HCT116 (cell line): Measurements from ENCODE around the gene RAD21L1. TPM values are rescaled to one million over a fixed set of nuclear protein-coding genes. Genes with fewer than 3 reads are reported as not detected.

Experiments used
- ATAC-seq: fragments of 200-7000 bp; cut with Tn5 transposase; 2 replicates; pipeline ENCODE4 v1.9.1; 2020; ENCODE audit warnings: mild to moderate bottlenecking, moderate library complexity
- BruUV-seq: library from RNA; stranded (reverse); fragments of 400-500 nt; replicated peaks from 2 replicates; lab custom pipeline; 2021; lab: Mats Ljungman, UMichigan
- CTCF ChIA-PET: fragments of 300-600 bp; sonication (Branson Sonifier 250); formaldehyde crosslinking; loops from one replicate; lab custom pipeline; 2021; ENCODE audit warnings: antibody characterized with exemption; lab: Charles Lee
- POLR2A ChIA-PET: fragments of 300-600, 350-600 bp; sonication (Branson Sonifier 250); formaldehyde crosslinking; loops from one replicate; lab custom pipeline; 2021; ENCODE audit warnings: antibody characterized with exemption; lab: Charles Lee
- RAD21 ChIA-PET, 2 experiments: fragments of 300-600 bp; sonication (Branson Sonifier 250); formaldehyde crosslinking; loops; one replicate each; lab custom pipeline; 2023; ENCODE audit warnings: low total read pairs in 2 of 2; ENCODE audit not compliant: uncharacterized antibody in 2 of 2, unreplicated experiment in 2 of 2, low non-redundant PET in 1 of 2; lab: Charles Lee
- DNase-seq: peaks from one replicate; pipeline ENCODE4 v3.0.0-alpha.2; 2010; ENCODE audit warnings: low read depth, low spot score
- H2AFZ ChIP-seq: fragments of 200-600 bp; shearing (Covaris generic), sonication (generic); 2 replicates; pipeline ENCODE4 v1.6.1; 2017; ENCODE audit warnings: low read depth, mixed run types, mixed read lengths, antibody characterized with exemption, low read length; ENCODE audit not compliant: poor library complexity, severe bottlenecking
- H3K27ac ChIP-seq: 2 replicates; pipeline ENCODE4 v1.5.1; 2012; ENCODE audit warnings: low read depth, low read length
- H3K27me3 ChIP-seq: fragments of 200-600 bp; sonication (generic); 2 replicates; pipeline ENCODE4 v1.6.1; 2016; ENCODE audit warnings: mixed run types, low read length, mixed read lengths; ENCODE audit not compliant: insufficient read depth
- H3K36me3 ChIP-seq, 2 experiments: fragments of 200-500 bp in 1 of 2; fragments of 200-600 bp in 1 of 2; sonication (Bioruptor generic) in 1 of 2; sonication (generic) in 1 of 2; 2 replicates each; pipeline versions ENCODE4 v1.5.1 to v1.6.1; 2014 to 2016; ENCODE audit warnings: low read length in 2 of 2, inconsistent platforms in 1 of 2, mixed read lengths in 1 of 2, mixed run types in 1 of 2; ENCODE audit not compliant: insufficient read depth in 2 of 2, control insufficient read depth in 1 of 2
- H3K4me1 ChIP-seq, 2 experiments: fragments of 200-600 bp in 1 of 2; sonication (generic) in 1 of 2; 2 replicates each; pipeline versions ENCODE4 v1.5.1 to v1.6.1; 2012 to 2017; ENCODE audit warnings: low read length in 2 of 2, inconsistent platforms in 1 of 2, mild to moderate bottlenecking in 1 of 2, mixed read lengths in 1 of 2, mixed run types in 1 of 2, moderate library complexity in 1 of 2; ENCODE audit not compliant: insufficient read depth in 2 of 2, control insufficient read depth in 1 of 2
- H3K4me2 ChIP-seq: fragments of 200-600 bp; sonication (generic); 2 replicates; pipeline ENCODE4 v1.6.1; 2017; ENCODE audit warnings: mixed run types, low read length, mixed read lengths
- H3K4me3 ChIP-seq, 2 experiments: fragments of 200-600 bp in 1 of 2; sonication (generic) in 1 of 2; replicated peaks in 1 of 2; 2 replicates each; pipeline ENCODE4 v1.5.1; 2011 to 2016; ENCODE audit warnings: low read length in 2 of 2, control low read depth in 1 of 2, low read depth in 1 of 2, mild to moderate bottlenecking in 1 of 2, mixed read lengths in 1 of 2, mixed run types in 1 of 2
- H3K79me2 ChIP-seq: fragments of 200-600 bp; sonication (generic); 2 replicates; pipeline ENCODE4 v1.6.1; 2017; ENCODE audit warnings: mild to moderate bottlenecking, mixed run types, low read length, moderate library complexity, mixed read lengths; ENCODE audit not compliant: insufficient read depth
- H3K9ac ChIP-seq: fragments of 200-600 bp; sonication (generic); 2 replicates; pipeline ENCODE4 v1.6.1; 2016; ENCODE audit warnings: low read length, mixed read lengths
- H3K9me2 ChIP-seq: fragments of 200-600 bp; sonication (generic), shearing (Covaris generic); 2 replicates; pipeline ENCODE4 v1.6.1; 2017; ENCODE audit warnings: mixed run types, mild to moderate bottlenecking, moderate library complexity; ENCODE audit not compliant: insufficient read depth
- H3K9me3 ChIP-seq, 2 experiments: fragments of 200-500 bp in 1 of 2; fragments of 200-600 bp in 1 of 2; sonication (Bioruptor generic) in 1 of 2; sonication (generic) in 1 of 2; 2 replicates each; pipeline ENCODE4 v1.6.1; 2014 to 2017; ENCODE audit warnings: low read length in 2 of 2, mixed read lengths in 2 of 2, inconsistent platforms in 1 of 2, low read depth in 1 of 2, mild to moderate bottlenecking in 1 of 2, mixed run types in 1 of 2, moderate library complexity in 1 of 2; ENCODE audit not compliant: control insufficient read depth in 1 of 2, insufficient read depth in 1 of 2
- H4K20me1 ChIP-seq: fragments of 200-600 bp; sonication (generic), shearing (Covaris generic); 2 replicates; pipeline ENCODE4 v1.6.1; 2017; ENCODE audit warnings: mixed run types, mild to moderate bottlenecking, moderate library complexity; ENCODE audit not compliant: insufficient read depth
- EGR1 ChIP-seq: IDR thresholded peaks from 2 replicates; pipeline ENCODE4 v1.6.1; 2012; ENCODE audit warnings: low read depth
- EZH2 ChIP-seq: fragments of 200-600 bp; sonication (generic); IDR thresholded peaks from 2 replicates; pipeline ENCODE4 v1.6.1; 2017; ENCODE audit warnings: antibody characterized with exemption, mixed run types
- EZH2phosphoT487 ChIP-seq: fragments of 200-600 bp; IDR thresholded peaks from 2 replicates; pipeline ENCODE4 v1.6.1; 2018; ENCODE audit warnings: antibody characterized with exemption, borderline replicate concordance
- FOSL1 ChIP-seq: IDR thresholded peaks from 2 replicates; pipeline ENCODE4 v1.6.1; 2012; ENCODE audit warnings: low read depth
- REST ChIP-seq: IDR thresholded peaks from 2 replicates; pipeline ENCODE4 v1.6.1; 2012; ENCODE audit warnings: low read depth
- SRF ChIP-seq: IDR thresholded peaks from 2 replicates; pipeline ENCODE4 v1.6.1; 2012; ENCODE audit warnings: low read depth
- YY1 ChIP-seq: IDR thresholded peaks from 2 replicates; pipeline ENCODE4 v1.6.1; 2011; ENCODE audit warnings: low read length, low read depth, moderate library complexity, mild to moderate bottlenecking; ENCODE audit not compliant: insufficient replicate concordance; ENCODE audit errors: extremely low read depth
- ZFX ChIP-seq: fragments of 450-650 bp; IDR thresholded peaks from 2 replicates; pipeline ENCODE4 v1.6.1; 2017
- intact Hi-C: fragments of 100-400 bp; cut with micrococcal nuclease; formaldehyde crosslinking; loops from 2 replicates; pipeline ENCODE4 v1.10.0; 2022
- total RNA-seq: library from RNA; stranded (reverse); gene quantifications from one replicate; pipeline ENCODE4 v1.2.1, GENCODE V29; 2021; ENCODE audit not compliant: unreplicated experiment

Gene RAD21L1
- total RNA-seq, 1 experiment from 2014 or later: 0.17 TPM

- intact Hi-C loops: loop anchor here (10.0 kb wide), 1 partner anchor 367 kb away; no protein-coding TSS in a partner anchor
Measured at GRCh38 chr20:1182106-1182505, 43.7 kb upstream of the RAD21L1 start.

More at GRCh38 chr20:1182106-1182505, 43.7 kb upstream of the RAD21L1 start:
- H3K27me3 ChIP-seq: no peaks in the 10 kb centered on the region
- no peak overlapping the region for H3K4me2 ChIP-seq
- peaks cover 14 to 22% of the 10 kb centered on the region in 2 experiments; a peak in 3 of 4 replicates for H3K4me1 ChIP-seq
- ChIA-PET RAD21 (no interaction called here), CTCF (no interaction called here), POLR2A (no interaction called here)
- no peak overlapping the region for H3K9ac ChIP-seq
- TF ChIP-seq ZFX: no peak
- no peak for TF ChIP-seq YY1
- TF ChIP-seq SRF: no peak
- no peak for TF ChIP-seq REST
- no peak for TF ChIP-seq EZH2
- no peak for TF ChIP-seq FOSL1
- TF ChIP-seq EGR1: no peak
- no peak for TF ChIP-seq EZH2phosphoT487
- no peaks in the 10 kb centered on the region for H4K20me1 ChIP-seq
- H2AFZ ChIP-seq: no peak overlapping the region
- no peak overlapping the region for H3K4me3 ChIP-seq
- no peaks in the 10 kb centered on the region for H3K9me2 ChIP-seq
- H3K79me2 ChIP-seq: no peaks in the 10 kb centered on the region
- H3K9me3 ChIP-seq: no peaks in the 10 kb centered on the region
- no peak for DNase-seq
- no peak overlapping the region for H3K27ac ChIP-seq
- BruUV-seq: no TSS peak
- H3K36me3 ChIP-seq: no peaks in the 10 kb centered on the region
- no peak for ATAC-seq
